Measurements from ENCODE around the gene RAPGEF6.
"Not testable (repeated sequence)": the region's sequence is repeated elsewhere in the genome, so short reads cannot be mapped to it uniquely, and the experiment has no call there.

The RAPGEF6 gene

DNA sequence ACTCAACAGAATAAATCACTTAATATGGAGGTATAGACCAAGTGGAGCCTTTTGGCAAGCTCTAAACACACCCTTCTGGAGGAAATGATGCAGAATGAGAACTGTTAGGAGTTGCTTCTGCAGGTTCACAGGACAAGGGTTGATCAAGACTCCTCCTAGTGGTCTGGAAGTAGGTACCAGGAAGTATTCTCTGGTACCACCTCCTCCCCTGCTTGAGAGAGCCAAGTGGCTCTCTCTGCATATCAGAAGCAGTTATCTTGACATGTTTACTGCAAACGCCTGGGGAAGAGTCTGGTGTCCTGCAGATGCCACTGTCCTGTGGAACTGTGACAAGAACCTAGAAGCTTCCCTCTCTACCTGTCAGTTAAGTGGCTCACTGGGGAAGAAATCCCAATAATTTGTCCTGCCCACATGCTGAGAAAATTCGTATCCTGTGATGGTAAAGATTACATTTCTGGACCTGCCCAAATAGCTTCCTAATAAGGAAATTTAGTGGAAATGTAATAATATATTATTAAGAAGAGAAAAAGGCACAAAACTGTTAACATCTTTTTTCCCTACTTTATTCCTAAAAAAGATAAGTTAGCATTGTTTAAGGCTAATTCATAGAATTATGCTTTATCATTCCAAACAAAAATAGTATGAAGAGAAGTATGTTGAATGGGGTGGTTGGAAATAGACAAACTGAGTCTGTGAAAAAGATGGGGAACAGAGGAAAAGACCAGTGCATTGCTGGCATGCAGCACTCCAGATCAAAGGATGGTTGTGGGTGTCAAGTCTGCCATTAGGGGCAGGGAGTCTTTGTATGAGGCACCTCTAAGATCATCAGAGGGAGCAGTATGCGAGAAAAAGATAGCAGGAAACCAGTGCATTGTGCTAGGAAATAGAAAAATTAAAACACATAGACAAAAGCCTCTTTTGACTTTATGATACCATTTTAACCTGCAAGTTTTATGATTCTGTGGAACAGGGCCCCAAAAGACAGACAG, 252.3 kb downstream of the RAPGEF6 start:
- peak; percentile 96 for DNase-seq

GRCh38 chr5:131381777-131382176, 253.3 kb downstream of the RAPGEF6 start:
- DNase-seq, result no peak

DNA sequence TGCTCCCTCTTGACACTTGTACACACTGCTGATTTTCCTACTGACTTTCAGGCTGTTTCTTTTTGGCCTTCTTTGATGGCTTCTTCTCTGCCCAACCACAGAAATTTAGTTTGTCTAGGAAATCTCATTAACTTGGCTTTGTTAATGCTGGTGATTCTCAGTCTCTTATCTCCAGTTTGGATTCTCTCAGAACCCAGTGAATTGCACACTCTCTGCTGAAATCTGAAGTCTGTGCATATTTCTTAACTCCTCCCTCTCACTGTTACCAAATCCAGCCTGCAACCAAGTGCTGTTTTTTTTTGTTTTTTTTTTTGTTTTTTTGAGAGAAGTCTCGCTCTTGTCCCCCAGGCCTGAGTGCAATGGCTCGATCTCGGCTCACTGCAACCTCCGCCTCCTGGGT, 254.0 kb downstream of the RAPGEF6 start:
- DNase-seq, result peak; percentile 45

GRCh38 chr5:131380238-131380637, 254.8 kb downstream of the RAPGEF6 start:
- DNase-seq, result not testable (repeated sequence)

- DNase-seq, result peak; percentile 86
Observed at GRCh38 chr5:131379723-131380122, 255.3 kb downstream of the RAPGEF6 start.

- peak; percentile 85 for DNase-seq
Observed at GRCh38 chr5:131378721-131379541, 256.1 kb downstream of the RAPGEF6 start.

DNA sequence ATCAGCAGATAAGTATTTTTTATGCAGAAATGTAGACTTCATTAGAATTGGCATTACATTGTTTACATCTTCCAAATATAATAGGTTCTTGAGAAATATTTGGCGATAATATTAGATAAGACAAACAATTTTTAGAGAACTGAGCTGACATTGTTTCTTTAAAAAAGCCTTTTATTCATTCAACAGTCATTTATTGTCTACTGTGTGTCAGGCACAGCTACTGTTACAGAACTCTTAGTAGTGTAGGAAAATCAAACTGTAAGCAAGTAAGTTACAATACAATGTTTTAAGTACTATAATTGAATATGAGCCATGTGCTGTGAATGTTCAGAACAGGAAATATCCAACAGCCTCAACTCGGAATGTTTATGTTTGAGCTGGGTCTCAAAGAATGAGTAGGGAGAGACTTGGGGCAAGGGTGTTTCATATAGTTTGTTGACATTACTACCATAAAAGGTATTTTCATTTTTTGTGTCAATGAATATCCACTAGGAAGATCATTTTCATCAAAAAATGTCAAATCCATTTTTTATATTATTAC, 257.2 kb downstream of the RAPGEF6 start:
- no peak for DNase-seq

DNA sequence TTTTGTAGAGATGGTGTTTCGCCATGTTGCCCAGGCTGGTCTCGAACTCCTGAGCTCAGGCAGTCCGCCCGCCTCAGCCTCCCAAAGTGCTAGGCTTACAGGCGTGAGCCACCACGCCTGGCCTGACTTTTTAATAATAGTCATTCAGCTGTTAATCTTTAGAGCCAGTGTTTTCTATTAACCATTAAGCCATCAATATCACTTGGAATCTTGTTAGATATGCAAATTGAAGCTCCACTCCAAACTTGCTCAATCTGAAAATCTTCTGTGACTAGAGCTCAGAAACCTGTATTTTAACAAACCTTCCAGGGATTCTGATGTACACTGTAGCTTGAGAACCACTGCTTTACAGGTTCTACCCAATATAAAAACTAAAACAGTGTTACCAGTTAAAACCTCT, 257.7 kb downstream of the RAPGEF6 start:
- no peak for DNase-seq

DNA sequence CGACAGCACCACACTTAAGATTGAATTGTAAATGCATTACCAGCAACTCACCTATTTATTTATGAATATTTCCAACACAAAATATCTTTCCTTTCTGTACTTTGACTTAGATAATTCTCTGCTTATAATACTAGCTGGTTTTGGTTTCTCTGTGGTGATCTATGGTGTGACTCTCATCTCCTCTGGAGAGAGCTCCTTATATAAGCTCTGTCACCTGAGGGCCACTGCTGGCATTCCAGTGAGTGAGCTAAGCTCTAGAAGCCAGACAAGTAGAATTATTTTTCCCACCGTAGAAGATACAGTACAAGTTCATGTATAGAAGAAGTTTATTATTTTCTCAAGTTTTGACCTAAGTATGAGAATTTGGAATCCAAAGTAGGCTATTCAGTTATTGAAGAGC, 259.7 kb downstream of the RAPGEF6 start:
- DNase-seq, result peak; percentile 56
